Skeletal muscle cell (primary cell): Measurements from ENCODE around the gene OTUD7B.
A peak's percentile ranks its signal among the peaks of the same experiment; 100 is the strongest.
"Not testable (repeated sequence)": the region's sequence is repeated elsewhere in the genome, so short reads cannot be mapped to it uniquely, and the experiment has no call there.

ENCODE experiments used
- DNase-seq: peaks from one replicate; pipeline ENCODE4 v3.0.0-alpha.2; 2010; ENCODE audit warnings: low read depth
- H3K4me3 ChIP-seq: 2 replicates; pipeline ENCODE4 v1.5.1; 2011; ENCODE audit warnings: low read depth, mild to moderate bottlenecking, control low read depth, low read length, moderate library complexity

Gene OTUD7B

DNA sequence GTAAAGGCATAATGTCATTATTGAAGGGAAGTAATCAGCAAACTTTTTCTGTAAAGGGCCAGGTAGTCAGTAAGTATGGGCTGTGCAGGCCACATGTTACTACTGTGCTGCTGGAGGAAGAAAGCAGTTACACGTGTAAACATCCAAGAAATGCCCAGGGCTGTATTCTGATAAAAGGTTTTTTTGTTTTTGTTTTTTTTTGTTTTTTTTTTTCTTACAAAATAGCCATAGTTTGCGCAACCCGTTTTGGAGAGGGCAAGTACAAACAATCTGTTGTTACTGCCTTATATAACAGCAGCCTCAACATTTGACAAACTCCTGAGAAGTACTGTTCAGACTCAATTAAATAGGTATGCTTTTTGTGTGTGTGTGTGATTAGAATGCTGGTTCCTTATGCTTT lies 47.2 kb downstream of the OTUD7B start:
- no peak for DNase-seq
- no peak overlapping the region for H3K4me3 ChIP-seq

DNA sequence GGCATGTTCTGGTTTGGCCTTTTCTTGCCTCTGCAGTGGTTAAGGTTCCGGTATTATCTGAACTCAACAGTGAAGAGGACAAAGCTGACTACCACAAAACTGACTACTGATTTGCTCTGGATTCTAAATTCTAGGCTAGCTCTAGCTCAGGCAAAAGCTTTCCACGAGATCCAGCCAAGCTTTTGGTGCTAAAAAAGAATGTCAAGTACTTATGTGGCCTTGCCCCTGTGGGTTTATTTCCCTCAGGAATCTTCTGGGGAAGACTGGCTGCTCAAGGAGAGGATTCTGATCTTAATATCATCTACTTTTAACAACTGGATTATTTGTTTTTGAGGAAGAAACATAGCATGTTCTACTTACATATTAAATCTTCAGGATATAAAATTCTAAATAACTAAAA lies 47.8 kb downstream of the OTUD7B start:
- no peak for DNase-seq
- H3K4me3 ChIP-seq, result no peak overlapping the region

DNA sequence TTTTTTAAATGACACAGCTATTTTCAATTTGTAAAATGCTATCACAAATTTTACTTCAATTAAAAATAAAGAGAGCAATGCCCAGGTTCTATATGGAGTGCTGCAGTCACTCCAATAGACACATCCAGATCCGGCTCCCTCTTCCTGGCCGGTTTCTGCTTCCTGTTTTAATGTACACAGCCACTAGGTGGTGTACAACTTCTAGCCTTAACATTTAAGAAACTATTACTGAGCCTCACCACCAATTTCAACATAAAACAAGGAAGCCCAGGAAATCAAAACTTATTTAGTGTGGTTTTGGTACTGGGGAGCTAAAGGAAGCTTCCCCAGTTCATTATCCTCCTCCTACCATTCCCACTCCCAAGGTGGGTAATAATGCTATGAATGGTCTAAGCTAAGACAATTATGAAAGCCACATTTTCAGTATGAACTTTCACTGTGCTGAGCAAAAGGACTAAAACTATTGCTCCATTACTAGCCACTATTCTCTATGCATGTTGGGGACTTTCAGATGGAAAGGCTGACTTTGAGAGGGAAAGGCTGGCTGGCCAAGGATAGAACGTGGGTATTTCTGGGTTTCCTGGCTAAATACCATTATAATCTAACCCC lies 48.4 kb downstream of the OTUD7B start:
- DNase-seq, result peak; percentile 24
- H3K4me3 ChIP-seq, result no peak overlapping the region

DNA sequence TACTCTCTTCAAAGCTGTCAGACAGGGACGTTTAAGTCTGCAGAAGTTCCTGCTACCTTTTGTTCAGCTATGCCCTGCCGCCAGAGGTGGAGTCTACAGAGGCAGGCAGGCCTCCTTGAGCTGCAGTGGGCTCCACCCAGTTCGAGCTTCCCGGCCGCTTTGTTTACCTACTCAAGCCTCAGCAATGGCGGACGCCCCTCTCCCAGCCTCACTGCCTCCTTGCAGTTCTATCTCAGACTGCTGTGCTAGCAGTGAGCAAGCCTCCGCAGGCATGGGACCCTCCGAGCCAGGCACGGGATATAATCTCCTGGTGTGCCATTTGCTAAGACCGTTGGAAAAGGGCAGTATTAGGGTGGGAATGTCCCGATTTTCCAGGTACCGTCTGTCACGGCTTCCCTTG lies 53.0 kb downstream of the OTUD7B start:
- H3K4me3 ChIP-seq, result not testable (repeated sequence)

DNA sequence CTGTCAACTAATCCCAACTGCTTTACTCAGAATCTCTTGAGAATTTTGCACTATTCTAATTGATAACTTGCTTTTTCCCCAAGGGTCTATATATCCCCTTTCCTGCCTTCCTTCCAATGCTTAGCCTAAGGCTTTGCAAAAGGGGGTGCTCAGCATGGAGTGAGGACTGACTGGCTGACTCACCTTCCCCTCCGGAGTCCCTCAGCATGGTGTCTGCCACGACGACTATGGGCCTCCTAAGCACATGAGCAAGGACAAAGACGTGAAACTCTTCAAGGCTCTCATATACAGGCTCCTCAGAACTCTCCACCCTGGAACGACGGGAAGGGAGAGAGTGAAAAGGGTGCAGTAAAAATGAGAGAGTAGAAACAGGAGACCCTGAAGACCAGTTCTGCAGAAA lies 60.6 kb downstream of the OTUD7B start:
- DNase-seq, result no peak
- H3K4me3 ChIP-seq, result no peak overlapping the region

More for the DNA sequence above, 53.0 kb downstream of the OTUD7B start:
- not testable (repeated sequence) for DNase-seq

DNA sequence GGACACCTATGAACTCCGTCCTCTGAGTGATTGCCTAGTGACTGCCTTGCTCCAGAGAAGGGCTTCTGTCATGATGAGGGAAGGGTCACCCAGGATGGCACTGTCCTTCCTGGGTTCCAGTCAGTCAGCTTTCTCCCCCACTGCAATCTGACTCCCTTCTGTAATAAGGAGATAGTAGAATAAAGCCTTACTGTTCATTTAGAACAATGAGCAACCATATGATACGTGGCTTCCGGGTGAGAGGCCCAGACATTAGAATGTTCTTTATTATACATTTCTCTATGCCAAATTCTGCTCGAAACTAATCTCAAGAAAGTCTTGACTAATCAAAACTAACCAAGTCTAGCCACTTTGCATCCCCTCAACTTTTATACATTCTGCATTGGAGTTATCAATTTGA lies 65.3 kb downstream of the OTUD7B start:
- H3K4me3 ChIP-seq, result no peak overlapping the region
- no peak for DNase-seq

DNA sequence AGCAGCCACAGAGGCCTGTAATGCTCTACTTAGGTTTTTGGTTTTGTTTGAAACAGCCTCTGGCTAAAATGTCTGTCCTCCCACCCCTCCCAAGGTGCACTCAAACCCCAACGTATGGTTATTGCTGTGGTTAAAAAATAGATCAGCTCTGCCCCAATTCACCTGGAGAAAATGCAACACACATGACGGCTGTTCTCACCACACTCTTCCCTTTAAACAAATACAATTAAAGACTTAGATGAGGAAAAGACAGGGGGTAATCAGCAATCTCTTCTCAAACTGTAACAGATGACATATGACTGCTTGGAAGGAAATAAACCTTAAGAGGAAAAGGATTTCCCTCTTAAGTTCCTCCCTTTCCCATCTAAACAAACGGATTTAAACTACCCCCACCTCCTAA lies 67.6 kb downstream of the OTUD7B start:
- no peak for DNase-seq
- no peak overlapping the region for H3K4me3 ChIP-seq

DNA sequence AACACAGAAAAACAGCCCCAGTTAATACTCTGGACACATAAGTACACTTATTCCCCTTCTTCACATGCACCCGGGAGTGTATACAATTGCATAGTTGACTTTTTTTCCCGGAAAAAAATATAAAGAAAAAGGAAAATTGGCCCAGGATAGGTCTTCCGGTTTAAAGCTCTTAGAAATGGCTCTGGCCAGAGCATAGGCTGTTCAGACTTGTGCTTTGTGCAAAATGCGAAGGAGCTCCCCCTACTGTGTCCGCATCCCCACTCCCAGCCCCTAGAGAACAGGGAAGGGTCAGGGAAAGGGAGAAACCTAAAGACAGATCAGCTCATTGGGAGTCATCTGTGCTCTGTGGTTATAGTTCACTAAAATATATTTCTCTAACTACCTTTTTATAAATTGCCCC lies 68.3 kb downstream of the OTUD7B start:
- no peak for DNase-seq
- H3K4me3 ChIP-seq, result no peak overlapping the region

DNA sequence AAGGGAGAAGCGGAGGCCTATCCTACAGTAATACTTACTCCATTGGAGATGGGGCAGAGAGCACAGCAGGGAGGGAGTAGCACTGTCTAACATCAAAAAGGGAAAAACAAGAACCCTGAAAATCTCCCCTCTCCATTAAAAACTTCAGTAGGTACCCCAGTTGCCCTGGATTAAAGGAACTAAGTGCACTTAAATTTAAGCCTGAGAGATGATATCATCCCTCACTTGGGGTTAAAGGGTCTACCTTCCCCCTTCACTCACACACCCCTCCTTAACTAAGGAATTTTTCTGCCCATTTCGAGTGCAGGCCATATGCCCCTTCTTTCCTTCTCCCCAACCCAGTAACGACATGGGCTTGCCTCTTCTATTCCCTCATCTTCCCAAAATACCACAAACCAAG lies 70.1 kb downstream of the OTUD7B start:
- H3K4me3 ChIP-seq, result no peak overlapping the region
- DNase-seq, result no peak

DNA sequence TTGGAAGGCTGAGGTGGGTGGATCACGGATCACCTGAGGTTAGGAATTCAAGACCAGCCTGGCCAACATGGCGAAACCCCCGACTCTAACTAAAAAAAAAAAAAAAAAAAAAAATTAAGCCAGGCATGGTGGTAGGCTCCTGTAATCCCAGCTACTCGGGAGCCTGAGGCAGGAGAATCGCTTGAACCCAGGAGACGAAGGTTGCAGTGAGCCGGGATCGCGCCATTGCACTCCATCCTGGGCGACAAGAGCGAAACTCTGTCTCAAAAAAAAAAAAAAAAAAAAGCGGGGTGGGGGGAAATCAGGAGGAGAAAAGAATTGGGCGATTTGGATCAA lies 71.9 kb downstream of the OTUD7B start:
- not testable (repeated sequence) for DNase-seq, H3K4me3 ChIP-seq

DNA sequence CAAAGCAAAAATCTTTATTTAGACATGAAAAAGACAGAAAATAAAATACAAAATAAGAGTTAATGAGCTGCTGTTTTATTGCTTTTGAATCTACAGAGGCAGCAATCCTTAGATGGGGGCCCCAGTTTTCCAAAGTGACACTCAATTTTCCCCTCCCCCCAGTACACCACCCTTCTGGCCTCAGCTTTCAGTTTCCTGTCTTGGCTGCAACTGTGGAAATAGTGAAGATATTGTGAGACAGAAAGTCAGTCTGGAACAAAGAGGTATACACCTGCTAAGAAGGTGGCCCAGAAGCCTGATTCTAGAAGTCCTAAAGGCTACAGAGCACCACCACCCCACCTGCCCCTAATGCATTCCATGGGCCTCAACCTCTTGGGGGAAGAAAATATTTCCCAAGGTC lies 72.8 kb downstream of the OTUD7B start:
- H3K4me3 ChIP-seq, result no peak overlapping the region

DNA sequence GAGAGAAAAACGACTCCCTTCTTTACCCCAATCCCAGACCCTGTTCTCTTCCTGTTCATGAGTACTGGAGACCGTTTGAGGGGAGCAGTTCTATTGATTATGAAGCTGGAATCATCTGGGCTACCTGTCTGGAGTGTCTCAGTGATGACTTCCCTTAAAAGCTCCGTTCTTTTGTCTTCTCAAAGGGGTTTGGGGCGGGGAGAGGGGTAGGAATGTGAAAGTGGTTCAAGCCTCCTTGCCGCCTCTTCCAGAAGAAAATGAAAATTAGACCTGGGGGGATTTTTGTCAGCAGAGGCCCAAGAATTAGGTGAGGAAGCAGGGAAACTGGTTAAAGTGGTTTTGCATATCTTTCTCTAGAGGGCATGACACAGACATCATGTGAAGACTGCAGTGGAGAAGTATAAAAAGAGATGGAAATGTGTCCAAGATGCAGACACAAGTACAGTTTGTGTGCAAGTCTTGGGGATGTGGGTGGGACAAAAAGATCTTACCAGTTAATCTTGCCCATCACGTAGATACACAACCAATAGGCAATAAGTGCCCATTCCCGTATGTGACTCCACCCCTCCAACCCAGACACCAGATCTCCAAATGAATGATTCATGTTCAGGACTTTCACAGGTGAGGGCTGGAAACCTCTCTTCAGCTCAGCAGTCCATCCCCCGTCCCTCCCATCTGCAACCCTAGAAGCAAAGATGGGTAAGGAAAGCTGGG lies 73.4 kb downstream of the OTUD7B start:
- DNase-seq, result no peak
- peak overlapping the region; percentile 72 for H3K4me3 ChIP-seq

More for the DNA sequence above, 72.8 kb downstream of the OTUD7B start:
- DNase-seq, result no peak

DNA sequence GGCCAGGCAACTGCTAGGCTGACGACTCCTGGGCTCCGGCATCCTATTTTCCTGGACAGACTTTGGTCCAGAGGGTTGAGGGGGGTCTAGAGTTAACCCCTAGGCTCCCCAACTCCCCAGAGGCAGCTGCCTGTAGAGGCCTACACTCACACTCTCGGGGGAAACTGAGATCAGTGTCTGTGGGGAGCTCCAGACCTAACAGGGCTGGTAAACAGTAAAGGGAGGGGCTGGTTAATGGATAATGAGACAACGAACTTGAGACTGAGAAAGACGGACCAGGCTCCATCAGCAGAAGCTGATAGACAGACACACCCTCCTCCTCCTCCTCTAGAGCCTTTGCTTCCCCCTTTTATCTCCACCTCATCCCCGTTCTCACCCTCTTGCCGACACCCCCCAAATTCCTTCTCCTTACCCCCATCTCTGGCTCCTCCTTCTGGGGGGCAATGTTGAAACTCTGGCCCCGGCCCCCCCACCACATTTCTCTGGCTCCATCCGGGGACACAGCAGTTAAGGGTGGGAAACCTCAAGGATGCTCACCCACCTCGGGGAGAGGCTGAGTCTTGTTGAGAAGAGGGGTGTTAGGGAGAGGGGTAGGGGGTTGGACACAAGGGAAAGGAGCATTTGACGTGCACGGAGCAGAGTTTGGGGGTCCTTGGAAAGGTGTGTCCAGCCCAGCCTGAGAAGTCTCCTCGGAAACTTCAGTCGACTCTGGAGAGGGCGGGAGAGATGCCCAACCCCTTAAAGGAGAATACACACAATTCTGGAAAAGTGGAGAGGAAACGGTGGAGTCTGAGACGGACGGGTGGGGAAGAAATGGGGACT lies 74.1 kb downstream of the OTUD7B start, which contains the start of gene MTMR11:
Gene MTMR11, minus strand, starts transcription at position 710 of the 822 bp plus-strand sequence. Its CDS starts 232 bp downstream, at position 478.
- DNase-seq, result no peak

DNA sequence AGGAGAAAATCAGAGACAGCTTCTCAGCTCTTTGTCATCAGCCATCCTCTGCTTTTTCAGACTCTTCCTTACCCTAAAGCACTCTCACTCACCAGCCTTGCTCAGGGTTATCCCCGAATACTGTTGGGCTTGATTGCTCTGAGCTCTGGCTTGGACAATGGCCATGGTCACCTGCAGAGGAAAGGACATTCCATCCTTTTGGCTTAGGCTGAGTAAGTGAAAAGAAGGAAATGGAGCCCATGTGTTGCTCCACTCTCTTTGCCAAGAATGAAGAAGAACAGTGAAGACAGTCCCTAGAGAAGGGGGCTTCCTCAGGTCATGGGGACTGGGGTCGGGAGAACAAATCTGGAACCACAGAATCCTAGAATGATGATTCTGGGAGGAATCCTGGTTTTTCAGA lies 76.2 kb downstream of the OTUD7B start:
- no peak overlapping the region for H3K4me3 ChIP-seq
- DNase-seq, result no peak

More for the DNA sequence above, 74.1 kb downstream of the OTUD7B start, which contains the start of gene MTMR11:
- H3K4me3 ChIP-seq, result peak within 1 kb of the TSS; percentile 72

DNA sequence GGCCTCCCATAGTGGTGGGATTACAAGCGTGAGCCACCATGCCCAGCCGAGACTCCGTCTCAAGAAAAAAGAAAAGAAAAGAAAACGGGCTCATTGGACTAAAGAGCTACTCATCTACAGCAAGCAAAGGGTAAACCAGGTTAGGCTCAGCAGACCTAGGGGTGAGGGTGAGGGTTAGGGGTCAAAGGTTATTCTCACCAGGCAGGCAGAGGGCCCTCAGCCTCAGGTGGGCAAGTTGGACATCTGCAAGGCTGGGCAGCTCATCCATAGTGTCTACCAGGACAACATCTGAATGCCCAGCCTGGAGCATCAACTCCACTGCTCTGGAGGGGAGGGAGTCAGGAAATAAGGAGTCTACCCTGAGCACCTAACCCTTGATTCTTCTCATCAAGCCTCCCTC lies 77.3 kb downstream of the OTUD7B start:
- DNase-seq, result no peak
- no peak overlapping the region for H3K4me3 ChIP-seq

DNA sequence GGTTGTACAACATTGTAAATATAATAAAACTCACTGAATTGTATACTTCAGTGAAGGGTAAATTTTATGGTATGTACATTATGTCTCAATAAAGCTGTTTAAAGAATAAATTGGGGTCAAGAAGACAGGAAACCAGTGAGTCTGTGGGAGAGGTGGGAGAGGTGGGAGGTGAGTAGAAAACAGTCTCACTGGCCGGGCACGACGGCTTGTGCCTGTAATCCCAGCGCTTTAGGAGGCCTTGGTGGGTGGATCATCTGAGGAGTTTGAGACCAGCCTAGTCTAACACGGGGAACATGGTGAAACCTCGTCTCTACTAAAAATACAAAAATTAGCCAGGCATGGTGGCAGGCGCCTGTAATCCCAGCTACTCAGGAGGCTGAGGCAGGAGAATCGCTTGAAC lies 78.1 kb downstream of the OTUD7B start:
- DNase-seq, result no peak
- no peak overlapping the region for H3K4me3 ChIP-seq

DNA sequence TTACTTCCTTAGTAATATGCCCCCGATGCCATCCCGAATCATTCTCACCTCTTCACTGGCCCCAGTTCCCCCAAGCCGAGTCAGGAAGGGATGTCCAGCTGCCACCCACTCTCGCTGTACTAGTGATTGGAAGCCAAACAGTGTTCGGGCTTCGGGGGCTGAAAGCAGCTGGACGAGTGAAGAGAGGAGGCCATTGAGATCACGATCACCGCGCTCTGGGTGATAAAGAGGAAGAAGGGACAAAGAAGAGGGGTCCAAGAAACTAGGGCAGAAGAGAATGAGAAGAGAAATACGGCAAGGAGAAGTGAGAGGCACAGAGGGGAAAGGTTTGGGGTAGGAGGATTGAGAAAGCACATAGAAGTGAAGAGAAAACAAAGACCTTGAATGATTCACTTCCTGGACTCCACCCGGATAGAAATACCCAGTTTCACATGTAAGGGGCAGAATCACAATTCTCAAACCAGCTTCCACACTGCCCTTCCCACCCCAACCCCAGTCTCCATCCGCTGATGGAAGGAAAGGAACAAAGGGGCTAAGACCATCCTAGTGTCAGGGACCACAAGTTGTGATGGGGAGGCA lies 79.2 kb downstream of the OTUD7B start:
- H3K4me3 ChIP-seq, result no peak overlapping the region
- DNase-seq, result no peak

DNA sequence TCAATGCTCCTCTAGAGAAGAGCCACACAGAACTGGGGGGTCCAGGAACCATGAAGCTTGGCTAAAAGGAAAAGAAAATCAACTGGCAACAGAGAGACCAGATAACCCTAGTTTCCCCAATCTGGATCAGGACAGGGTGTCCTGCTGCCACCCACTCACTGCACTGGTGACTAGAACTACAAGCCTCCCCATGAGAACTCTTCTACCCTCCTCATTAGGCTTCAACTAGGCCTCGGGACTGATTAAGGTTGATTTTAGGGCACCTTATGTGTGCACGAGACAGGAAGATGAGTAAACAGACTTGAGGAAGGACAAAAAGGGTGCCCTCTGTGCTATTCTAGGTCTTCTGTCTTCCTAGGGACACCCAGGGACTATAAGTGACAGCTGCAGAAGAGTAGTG lies 80.7 kb downstream of the OTUD7B start:
- DNase-seq, result no peak
- H3K4me3 ChIP-seq, result no peak overlapping the region

DNA sequence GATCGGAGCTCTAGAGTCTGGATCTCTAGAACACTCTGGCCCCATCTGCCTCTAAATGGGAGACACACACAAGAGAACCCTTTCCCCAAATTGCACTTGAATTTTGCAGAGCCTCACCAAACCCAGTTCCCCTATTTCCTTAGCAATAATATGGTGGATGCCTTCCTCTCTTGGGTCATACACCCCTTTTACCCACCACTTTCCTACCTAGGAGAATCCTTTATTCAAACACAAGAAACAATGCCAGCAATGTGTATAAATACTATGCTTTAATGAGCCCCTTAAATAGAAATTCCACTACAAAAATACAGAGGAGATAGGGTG lies 82.2 kb downstream of the OTUD7B start:
- H3K4me3 ChIP-seq, result peak overlapping the region; percentile 70
- no peak for DNase-seq
